GM15510 (cell line): Measurements from ENCODE around the gene FBXO5.

Source experiments
- POLR2A ChIP-seq: IDR thresholded peaks from 3 replicates; pipeline ENCODE4 v1.6.1; 2011; ENCODE audit warnings: borderline replicate concordance; ENCODE audit not compliant: insufficient read length; ENCODE audit errors: extremely low read depth

FBXO5 gene

DNA sequence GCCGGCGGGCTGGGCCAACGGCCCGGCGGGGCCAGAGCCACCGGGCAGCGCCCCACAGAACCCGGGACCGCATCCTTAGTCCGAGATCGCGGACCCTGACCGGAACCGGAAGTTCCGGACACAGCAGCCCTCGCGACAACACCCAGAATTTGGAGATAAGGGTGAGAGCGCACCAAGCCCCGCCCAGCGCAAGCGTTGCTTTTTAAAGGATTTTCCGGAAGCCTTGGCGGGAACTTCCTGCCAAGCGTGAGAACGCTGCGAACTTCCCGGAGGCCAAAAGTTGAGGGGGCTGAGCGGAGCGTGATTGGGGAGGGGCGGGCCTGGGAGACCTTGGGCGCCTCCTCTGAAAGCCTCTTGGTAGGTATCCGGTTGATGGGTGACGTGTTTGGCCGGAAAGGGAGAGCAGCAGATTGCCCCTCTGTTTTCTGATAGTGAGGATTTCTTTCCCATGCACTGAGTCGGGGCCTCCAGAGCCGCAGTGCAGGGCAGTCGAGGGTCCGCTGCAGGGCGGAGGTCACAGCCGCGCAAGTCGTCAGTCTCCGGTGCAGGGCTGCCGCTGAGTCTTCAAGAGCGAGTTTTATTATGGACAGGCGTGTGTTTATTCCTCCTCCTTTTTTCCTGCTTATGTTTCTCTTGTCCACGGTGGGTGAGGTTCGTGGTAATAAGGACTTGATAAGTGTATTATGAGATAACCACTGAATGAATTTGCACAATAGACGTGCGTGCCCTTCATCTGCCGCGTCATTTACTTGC lies 19.9 kb upstream of the FBXO5 start, which contains the start of gene MTRF1L:
Gene MTRF1L, minus strand, starts transcription at position 97 of the 753 bp plus-strand sequence. Its CDS starts 24 bp downstream, at position 73.
- peak; percentile 9 for TF ChIP-seq POLR2A

GRCh38 chr6:153001767-153002612 lies 19.1 kb upstream of the FBXO5 start:
- TF ChIP-seq POLR2A: no peak

- TF ChIP-seq POLR2A: no peak
Observed at GRCh38 chr6:153000243-153000642, 17.4 kb upstream of the FBXO5 start.

DNA sequence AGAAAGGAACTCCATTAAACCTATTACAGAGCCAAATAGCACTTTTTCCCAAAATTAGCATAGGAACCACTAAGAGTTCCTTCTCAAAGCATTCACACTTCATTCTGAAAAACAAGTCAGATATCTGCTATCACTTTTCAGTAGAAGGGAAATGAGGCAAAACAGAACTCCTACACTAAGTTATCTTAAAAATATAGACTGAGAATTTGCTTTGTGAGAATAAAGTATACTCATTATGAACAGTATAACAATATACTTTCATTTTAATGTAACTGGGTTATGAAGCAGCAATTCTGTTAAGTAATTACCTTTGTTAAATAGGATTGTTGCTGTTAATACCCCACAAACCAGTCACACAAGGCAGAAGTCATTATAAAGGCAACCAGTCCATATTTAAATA lies 11.0 kb upstream of the FBXO5 start:
- no peak for TF ChIP-seq POLR2A

DNA sequence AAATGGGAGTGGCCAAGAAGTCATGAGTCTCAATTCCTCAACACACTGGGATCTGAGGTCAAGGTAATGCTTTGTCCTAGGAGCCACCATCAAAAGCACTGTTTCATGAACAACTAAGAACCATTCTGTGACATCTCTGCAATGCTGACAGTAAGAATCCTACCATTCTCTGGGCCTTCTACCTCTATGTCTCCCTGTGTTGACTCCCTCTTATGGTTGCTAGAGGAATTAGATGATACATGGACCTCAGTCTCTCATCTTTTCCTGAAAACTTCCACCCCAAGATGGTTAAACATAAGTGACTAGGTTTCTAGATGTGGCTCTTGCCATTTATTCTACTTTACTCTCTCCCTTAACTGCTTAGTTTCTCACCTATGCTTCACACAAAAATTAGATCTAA lies 10.6 kb upstream of the FBXO5 start:
- no peak for TF ChIP-seq POLR2A

DNA sequence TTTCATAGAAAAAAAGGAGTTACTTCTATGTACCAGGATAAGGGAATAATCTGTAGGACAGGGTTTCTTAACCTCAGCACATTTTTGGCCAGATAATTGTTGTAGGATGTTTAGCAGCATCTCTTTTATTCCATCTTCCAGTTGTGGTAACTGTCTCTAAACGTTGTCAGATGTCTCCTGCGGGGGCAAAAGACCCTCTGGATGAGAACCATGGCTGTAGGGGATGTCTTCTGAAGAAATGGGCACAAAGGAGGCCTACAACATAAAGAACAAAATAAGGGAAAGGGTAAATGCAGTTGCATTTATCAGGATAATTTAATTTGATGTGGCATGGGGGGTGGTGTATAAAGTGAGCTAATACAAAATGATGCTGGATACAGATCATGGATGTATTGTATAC lies 4.1 kb upstream of the FBXO5 start:
- TF ChIP-seq POLR2A: no peak

DNA sequence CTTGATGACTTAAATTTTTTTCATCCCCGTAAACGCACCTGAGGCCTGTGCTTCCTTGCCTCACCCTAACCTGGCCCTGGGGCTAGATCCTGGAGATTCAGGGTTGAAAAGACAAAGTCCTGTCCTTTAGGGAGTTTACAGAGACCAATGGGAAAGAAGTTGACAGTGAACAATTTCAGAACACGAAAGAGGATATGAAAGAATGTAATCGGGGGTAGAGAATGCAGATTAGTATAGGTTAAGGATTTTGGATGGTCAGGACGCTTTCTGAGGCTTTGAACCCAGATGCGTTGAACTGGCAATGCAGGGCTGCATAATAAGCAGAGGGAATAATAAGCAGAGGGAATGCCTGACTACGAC lies 1.7 kb upstream of the FBXO5 start:
- TF ChIP-seq POLR2A: no peak

- TF ChIP-seq POLR2A: peak; percentile 78
Observed at GRCh38 chr6:152983637-152984512, 1.0 kb upstream of the FBXO5 start.

DNA sequence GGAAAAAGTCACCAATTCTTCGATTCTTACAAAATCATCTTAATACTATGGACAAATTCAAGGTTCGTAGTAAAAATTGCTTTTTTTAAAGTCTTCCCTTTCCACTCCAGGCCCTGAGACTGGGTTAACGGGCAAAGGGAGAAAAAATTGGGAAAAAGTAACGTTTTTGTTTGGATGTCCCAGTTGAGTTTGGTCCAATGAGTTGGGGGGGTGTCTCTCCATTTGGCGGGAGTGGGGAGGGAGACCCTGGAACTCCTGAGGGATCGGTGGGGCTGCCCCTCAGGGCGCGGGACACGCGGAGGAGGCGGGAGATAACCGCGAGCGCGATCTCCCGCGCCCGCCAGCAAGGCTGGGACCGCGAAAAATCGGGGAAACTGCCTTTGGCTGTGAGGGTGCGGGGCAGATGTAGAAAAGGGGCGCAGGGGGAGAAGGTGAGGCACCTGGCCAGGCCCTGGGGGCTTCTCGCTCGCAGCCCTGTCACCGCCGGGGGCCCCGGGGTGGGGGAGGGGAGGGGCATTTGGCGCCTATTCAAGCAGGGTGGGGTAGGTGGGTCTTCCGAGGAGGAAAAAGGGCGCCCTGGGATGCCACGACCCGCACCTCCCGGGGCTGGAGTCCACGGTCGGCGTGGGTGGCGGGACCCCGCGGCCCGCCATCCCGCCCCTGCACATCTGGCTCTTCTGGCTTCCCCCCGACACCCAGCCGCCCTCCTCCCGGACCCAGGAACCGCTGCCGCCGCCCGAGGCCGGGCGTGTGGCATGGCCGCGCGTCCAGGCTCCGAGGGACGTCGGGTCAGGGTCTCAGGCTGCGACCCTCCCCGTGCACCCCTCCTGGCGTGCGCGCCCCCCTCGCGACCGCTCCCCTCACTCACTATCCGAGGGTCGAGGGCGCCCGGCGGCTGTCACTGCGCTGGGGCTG lies 595 bp downstream of the FBXO5 start:
- TF ChIP-seq POLR2A: no peak

DNA sequence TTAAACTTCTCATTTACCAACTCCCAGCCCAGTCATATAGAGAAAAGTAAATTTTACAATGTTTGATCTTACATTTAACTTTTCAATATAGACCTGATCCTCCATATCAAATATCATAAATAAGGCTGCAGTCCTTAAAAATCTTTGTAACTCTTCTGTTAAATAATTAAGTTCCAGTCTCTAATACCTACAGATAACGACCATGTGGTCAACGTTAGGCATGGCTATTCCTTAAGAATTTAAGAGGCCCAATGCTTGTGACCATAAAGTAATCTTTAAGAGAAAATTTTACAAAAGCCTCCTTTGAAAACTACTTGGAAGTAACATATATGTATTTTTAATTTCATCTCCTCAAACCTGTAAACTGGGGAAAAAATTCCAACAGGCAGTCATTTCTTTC lies 1.6 kb downstream of the FBXO5 start:
- no peak for TF ChIP-seq POLR2A

- no peak for TF ChIP-seq POLR2A
Observed at GRCh38 chr6:152980656-152981055, 2.2 kb downstream of the FBXO5 start.

- TF ChIP-seq POLR2A: no peak
Observed at GRCh38 chr6:152979116-152979515, 3.7 kb downstream of the FBXO5 start.

DNA sequence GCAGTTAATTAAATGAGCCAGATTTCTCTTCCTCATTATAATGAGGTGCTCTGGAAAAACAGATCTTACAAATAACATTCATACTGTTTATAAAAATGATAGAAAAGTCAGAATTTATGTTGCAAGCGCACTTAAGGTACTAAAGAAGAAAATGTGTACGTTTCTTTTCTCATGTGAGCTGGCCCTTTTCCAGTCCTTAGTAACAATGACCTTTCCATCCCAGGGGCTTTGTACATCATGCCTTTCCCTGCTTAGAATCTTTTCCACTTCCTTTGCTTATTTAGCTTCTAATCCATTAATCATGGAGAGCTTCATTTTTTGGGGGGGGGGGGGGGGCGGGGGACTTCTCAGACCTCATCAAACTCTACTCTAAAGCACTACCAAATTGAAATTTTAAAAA lies 4.8 kb downstream of the FBXO5 start:
- no peak for TF ChIP-seq POLR2A

DNA sequence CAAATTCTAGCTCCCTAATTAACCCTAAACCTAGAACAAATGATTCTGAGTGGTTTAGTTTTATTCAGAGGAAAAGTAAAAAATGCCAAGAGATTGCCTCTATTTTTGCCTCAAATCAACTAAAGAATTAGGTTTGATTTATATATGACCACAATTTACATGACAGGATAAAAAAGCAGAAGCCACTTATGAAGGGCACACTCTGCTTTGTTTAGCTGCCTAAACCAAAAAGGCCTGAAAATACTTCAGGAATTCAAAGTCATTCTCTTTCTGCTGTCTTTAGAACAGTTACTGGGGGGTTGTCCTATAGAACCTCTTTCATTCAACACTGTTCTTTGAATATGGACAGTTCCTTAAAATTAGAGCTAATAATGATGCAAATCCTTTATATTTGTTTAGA lies 5.3 kb downstream of the FBXO5 start:
- no peak for TF ChIP-seq POLR2A
